ENCODE results near the gene ELAVL2. TPM values are rescaled to one million over a fixed set of nuclear protein-coding genes. Genes with fewer than 3 reads are reported as not detected.

Gene ELAVL2
- total RNA-seq, 1 donor from 2014 or later: 21.1 TPM

GRCh38 chr9:23682352-23682751 is 143.7 kb downstream of the ELAVL2 start:
- H3K27ac ChIP-seq: no peak overlapping the region
- H3K36me3 Mint-ChIP-seq: peaks cover 18% of the 10 kb centered on the region
- H2AFZ ChIP-seq (replicated peaks): no peak overlapping the region
- no peaks in the 10 kb centered on the region for H3K36me3 ChIP-seq
- no peak overlapping the region for H3K4me2 ChIP-seq
- H3K27me3 Mint-ChIP-seq (ENCODE audit: insufficient read depth, low read depth): peaks cover 2% of the 10 kb centered on the region
- peaks cover 32% of the 10 kb centered on the region for H3K4me1 Mint-ChIP-seq
- H3K27ac Mint-ChIP-seq: peak overlapping the region; percentile 62
- H3K4me1 ChIP-seq: peaks cover 41% of the 10 kb centered on the region
- H3K79me2 ChIP-seq (ENCODE audit: low read depth): no peaks in the 10 kb centered on the region
- no peak overlapping the region for H3K4me3 ChIP-seq
- no peaks in the 10 kb centered on the region for H3K9me3 Mint-ChIP-seq
- DNase-seq (ENCODE audit: low spot score): no peak
- peaks cover 7% of the 10 kb centered on the region for H3F3A ChIP-seq (ENCODE audit: low read depth)
- H3K9me3 ChIP-seq (ENCODE audit: low read depth): no peaks in the 10 kb centered on the region
- TF ChIP-seq EZH2phosphoT487 (IDR thresholded peaks at IDR 0.05) (no peak), EZH2 (IDR thresholded peaks at IDR 0.05) (no peak)
- TF ChIP-seq, protein P1, sequence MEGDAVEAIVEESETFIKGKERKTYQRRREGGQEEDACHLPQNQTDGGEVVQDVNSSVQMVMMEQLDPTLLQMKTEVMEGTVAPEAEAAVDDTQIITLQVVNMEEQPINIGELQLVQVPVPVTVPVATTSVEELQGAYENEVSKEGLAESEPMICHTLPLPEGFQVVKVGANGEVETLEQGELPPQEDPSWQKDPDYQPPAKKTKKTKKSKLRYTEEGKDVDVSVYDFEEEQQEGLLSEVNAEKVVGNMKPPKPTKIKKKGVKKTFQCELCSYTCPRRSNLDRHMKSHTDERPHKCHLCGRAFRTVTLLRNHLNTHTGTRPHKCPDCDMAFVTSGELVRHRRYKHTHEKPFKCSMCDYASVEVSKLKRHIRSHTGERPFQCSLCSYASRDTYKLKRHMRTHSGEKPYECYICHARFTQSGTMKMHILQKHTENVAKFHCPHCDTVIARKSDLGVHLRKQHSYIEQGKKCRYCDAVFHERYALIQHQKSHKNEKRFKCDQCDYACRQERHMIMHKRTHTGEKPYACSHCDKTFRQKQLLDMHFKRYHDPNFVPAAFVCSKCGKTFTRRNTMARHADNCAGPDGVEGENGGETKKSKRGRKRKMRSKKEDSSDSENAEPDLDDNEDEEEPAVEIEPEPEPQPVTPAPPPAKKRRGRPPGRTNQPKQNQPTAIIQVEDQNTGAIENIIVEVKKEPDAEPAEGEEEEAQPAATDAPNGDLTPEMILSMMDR (IDR thresholded peaks at IDR 0.05): no peak
- H4K20me1 ChIP-seq (ENCODE audit: low read depth): no peaks in the 10 kb centered on the region
- no peak overlapping the region for H3K4me3 Mint-ChIP-seq
- no peaks in the 10 kb centered on the region for H3K27me3 ChIP-seq
- H3K9ac ChIP-seq: no peak overlapping the region

GRCh38 chr9:23677446-23677845 is 148.6 kb downstream of the ELAVL2 start:
- Histone ChIP-seq H3K4me2 (no peak overlapping the region), H4K20me1 (ENCODE audit: low read depth) (no peaks in the 10 kb centered on the region), H3K27me3 (no peaks in the 10 kb centered on the region), H3K9ac (no peak overlapping the region), H3K79me2 (ENCODE audit: low read depth) (no peaks in the 10 kb centered on the region), H3K36me3 (no peaks in the 10 kb centered on the region), H2AFZ (replicated peaks) (no peak overlapping the region), H3K4me1 (no peaks in the 10 kb centered on the region), H3F3A (ENCODE audit: low read depth) (no peaks in the 10 kb centered on the region), H3K9me3 (ENCODE audit: low read depth) (no peaks in the 10 kb centered on the region), H3K4me3 (no peak overlapping the region), H3K27ac (no peak overlapping the region)
- DNase-seq (ENCODE audit: low spot score): no peak
- peaks cover 2% of the 10 kb centered on the region for H3K4me1 Mint-ChIP-seq
- H3K4me3 Mint-ChIP-seq: no peak overlapping the region
- H3K36me3 Mint-ChIP-seq: peaks cover 29% of the 10 kb centered on the region
- no peak overlapping the region for H3K27ac Mint-ChIP-seq
- no peaks in the 10 kb centered on the region for H3K9me3 Mint-ChIP-seq
- H3K27me3 Mint-ChIP-seq (ENCODE audit: insufficient read depth, low read depth): no peaks in the 10 kb centered on the region
- TF ChIP-seq, protein P1 (IDR thresholded peaks at IDR 0.05): no peak
- TF ChIP-seq EZH2 (IDR thresholded peaks at IDR 0.05) (no peak), EZH2phosphoT487 (IDR thresholded peaks at IDR 0.05) (no peak)

DNA sequence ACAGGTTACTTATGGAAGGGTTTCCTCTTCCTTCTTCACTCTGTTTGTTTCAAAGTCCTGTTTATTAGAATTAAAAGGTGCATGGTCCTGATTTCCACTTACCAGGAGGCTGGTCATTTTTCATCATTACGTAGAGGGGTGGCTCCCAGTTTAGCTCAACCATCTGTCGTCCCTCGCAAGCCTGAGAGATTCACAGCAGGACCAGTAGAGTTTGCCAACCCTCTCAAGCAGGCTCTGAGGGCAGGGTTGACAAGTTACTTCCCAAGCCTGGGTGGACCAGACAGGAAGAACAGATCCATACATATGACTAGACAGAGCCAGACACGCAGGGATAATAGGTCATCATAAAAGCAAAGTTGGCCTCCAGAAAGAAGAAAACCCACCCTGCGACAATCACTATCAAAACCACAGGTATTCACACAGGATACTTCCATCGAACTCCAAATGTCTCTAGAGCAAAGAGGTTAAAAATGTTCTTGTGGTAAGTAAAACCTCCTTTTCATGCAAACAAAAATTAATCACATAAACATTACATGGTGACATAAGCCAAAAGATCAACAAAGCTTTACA is 151.9 kb downstream of the ELAVL2 start:
- no peaks in the 10 kb centered on the region for H3K27me3 Mint-ChIP-seq (ENCODE audit: insufficient read depth, low read depth)
- peaks cover 40% of the 10 kb centered on the region for H3K36me3 Mint-ChIP-seq
- H3K4me2 ChIP-seq: no peak overlapping the region
- H3K27ac ChIP-seq: no peak overlapping the region
- H3K9me3 ChIP-seq (ENCODE audit: low read depth): no peaks in the 10 kb centered on the region
- H4K20me1 ChIP-seq (ENCODE audit: low read depth): no peaks in the 10 kb centered on the region
- DNase-seq (ENCODE audit: low spot score): no peak
- H3K36me3 ChIP-seq: peaks cover 5% of the 10 kb centered on the region
- H3K4me1 Mint-ChIP-seq: no peaks in the 10 kb centered on the region
- no peaks in the 10 kb centered on the region for H3K9me3 Mint-ChIP-seq
- H3K4me3 ChIP-seq: no peak overlapping the region
- H3K4me1 ChIP-seq: no peaks in the 10 kb centered on the region
- no peak overlapping the region for H3K27ac Mint-ChIP-seq
- no peak overlapping the region for H3K4me3 Mint-ChIP-seq
- H3K27me3 ChIP-seq: no peaks in the 10 kb centered on the region
- no peaks in the 10 kb centered on the region for H3K79me2 ChIP-seq (ENCODE audit: low read depth)
- H3K9ac ChIP-seq: no peak overlapping the region
- H3F3A ChIP-seq (ENCODE audit: low read depth): no peaks in the 10 kb centered on the region
- TF ChIP-seq EZH2 (IDR thresholded peaks at IDR 0.05): no peak
- no peak overlapping the region for H2AFZ ChIP-seq (replicated peaks)

- Histone ChIP-seq H3K79me2 (ENCODE audit: low read depth) (no peaks in the 10 kb centered on the region), H3K27ac (no peak overlapping the region), H2AFZ (replicated peaks) (no peak overlapping the region), H3K4me2 (no peak overlapping the region), H3K4me3 (no peak overlapping the region), H4K20me1 (ENCODE audit: low read depth) (no peaks in the 10 kb centered on the region), H3K36me3 (peaks cover 5% of the 10 kb centered on the region), H3K9me3 (ENCODE audit: low read depth) (no peaks in the 10 kb centered on the region), H3K27me3 (no peaks in the 10 kb centered on the region), H3F3A (ENCODE audit: low read depth) (no peaks in the 10 kb centered on the region), H3K4me1 (no peaks in the 10 kb centered on the region), H3K9ac (no peak overlapping the region)
- Mint-ChIP-seq H3K27me3 (ENCODE audit: insufficient read depth, low read depth) (no peaks in the 10 kb centered on the region), H3K27ac (no peak overlapping the region), H3K4me1 (no peaks in the 10 kb centered on the region), H3K4me3 (no peak overlapping the region), H3K36me3 (peaks cover 52% of the 10 kb centered on the region), H3K9me3 (no peaks in the 10 kb centered on the region)
- no peak for DNase-seq (ENCODE audit: low spot score)
- TF ChIP-seq, protein P1 (IDR thresholded peaks at IDR 0.05): no peak
- TF ChIP-seq EZH2phosphoT487 (IDR thresholded peaks at IDR 0.05) (no peak), EZH2 (IDR thresholded peaks at IDR 0.05) (no peak)
Measured at GRCh38 chr9:23672151-23672550, 153.9 kb downstream of the ELAVL2 start.
